SK-N-MC (cell line): ENCODE data around the gene AGAP1.

Experiments used
- EZH2 ChIP-seq: fragments of 200-600 bp; sonication (generic); IDR thresholded peaks from one replicate; pipeline ENCODE4 v1.6.1; 2017; ENCODE audit warnings: antibody characterized with exemption
- POLR2AphosphoS5 ChIP-seq: IDR thresholded peaks from 2 replicates; pipeline ENCODE4 v1.6.1; 2012; ENCODE audit warnings: mild to moderate bottlenecking, low read depth, low read length, borderline replicate concordance

DNA sequence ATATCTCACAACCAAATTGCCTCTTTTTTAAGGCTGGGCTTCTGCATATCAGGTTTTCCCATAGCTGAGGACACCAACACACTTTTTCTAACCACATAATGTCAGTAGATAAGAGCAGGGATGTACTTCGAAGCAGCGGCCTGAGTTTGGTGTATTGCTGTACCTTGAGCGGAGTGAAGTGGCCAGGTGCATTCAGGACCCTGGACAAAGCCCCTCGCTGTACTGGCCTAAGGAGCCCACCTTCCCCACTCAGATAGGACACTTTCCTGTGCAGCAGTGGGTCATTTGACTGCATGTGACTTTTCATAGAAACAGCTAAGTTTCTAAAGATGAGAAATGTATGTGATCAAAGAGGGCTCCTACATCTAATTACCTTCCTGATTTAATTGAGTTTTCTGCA lies 461.8 kb downstream of the AGAP1 start:
- TF ChIP-seq POLR2AphosphoS5 (no peak), EZH2 (no peak)
